A549 (cell line): Measurements from ENCODE around the gene MMD. TPM values are rescaled to one million over a fixed set of nuclear protein-coding genes. Genes with fewer than 3 reads are reported as not detected.
"Not testable (repeated sequence)": the region's sequence is repeated elsewhere in the genome, so short reads cannot be mapped to it uniquely, and the experiment has no call there.

Experiments
- ATAC-seq, 2 experiments: fragments of 200-7000 bp in 1 of 2; fragments of >200 bp in 1 of 2; cut with Nextera tagmentation in 1 of 2; cut with Tn5 transposase in 1 of 2; 3 replicates each; pipeline versions ENCODE4 v1.8.0 to v1.9.1; 2018 to 2020; ENCODE audit warnings: mild to moderate bottlenecking in 1 of 2, moderate library complexity in 1 of 2
- CTCF ChIA-PET: fragments of 300-600 bp; sonication (Branson Sonifier 250); formaldehyde crosslinking; extraction: SDS; loops from one replicate; lab custom pipeline; 2021; ENCODE audit warnings: antibody characterized with exemption, inconsistent platforms; lab: Yijun Ruan, JAX
- POLR2A ChIA-PET: fragments of 350-600 bp; formaldehyde crosslinking; extraction: SDS; loops from one replicate; lab custom pipeline; 2021; ENCODE audit warnings: antibody characterized with exemption, inconsistent platforms; lab: Yijun Ruan, JAX
- DNase-seq, 2 experiments: peaks; one replicate each; pipeline versions ENCODE4 v3.0.0 to v3.0.0-alpha.2; 2011 to 2016; ENCODE audit warnings: low read depth in 1 of 2, low spot score in 1 of 2
- FAIRE-seq: peaks from 2 replicates; lab custom pipeline; 2011; peaks lifted over from hg19 to GRCh38; lab: Jason Lieb, UNC
- H3K27ac ChIP-seq, 2 experiments: fragments of >200 bp; sonication (Bioruptor Twin); formaldehyde crosslinking; 3 replicates each; pipeline ENCODE4 v1.5.1; 2016 to 2017
- H3K4me1 ChIP-seq: fragments of >200 bp; sonication (Bioruptor Twin); formaldehyde crosslinking; 3 replicates; pipeline ENCODE4 v1.6.1; 2016
- H3K4me2 ChIP-seq: fragments of >200 bp; sonication (Bioruptor Twin); formaldehyde crosslinking; 3 replicates; pipeline ENCODE4 v1.6.1; 2016
- H3K4me3 ChIP-seq: fragments of >200 bp; sonication (Bioruptor Twin); formaldehyde crosslinking; 3 replicates; pipeline ENCODE4 v1.5.1; 2016
- H3K9me3 ChIP-seq: fragments of >200 bp; sonication (Bioruptor Twin); formaldehyde crosslinking; 3 replicates; pipeline ENCODE4 v1.6.1; 2016
- CHD4 ChIP-seq: fragments of 200-600 bp; sonication (generic); IDR thresholded peaks from 2 replicates; pipeline ENCODE4 v1.6.1; 2016; ENCODE audit warnings: antibody characterized with exemption, mild to moderate bottlenecking, borderline replicate concordance
- ESRRA ChIP-seq: fragments of 150-350 bp; IDR thresholded peaks from 2 replicates; pipeline ENCODE4 v1.6.1; 2014; ENCODE audit warnings: mild to moderate bottlenecking, low read length, borderline replicate concordance
- FOSL2 ChIP-seq, 2 experiments: fragments of 450-650 bp in 1 of 2; fragments of >200 bp in 1 of 2; sonication (Bioruptor Twin) in 1 of 2; formaldehyde crosslinking; IDR thresholded peaks; 2 replicates each; pipeline versions ENCODE4 v1.5.0 to v1.6.1; 2016 to 2020; ENCODE audit warnings: mild to moderate bottlenecking in 1 of 2, moderate library complexity in 1 of 2
- FOXS1 ChIP-seq: fragments of 250-450 bp; sonication (Bioruptor Pico); IDR thresholded peaks from 2 replicates; pipeline ENCODE4 v1.5.0; 2020; ENCODE audit warnings: mild to moderate bottlenecking, moderate library complexity
- GATA3 ChIP-seq: IDR thresholded peaks from 2 replicates; pipeline ENCODE4 v1.6.1; 2012; ENCODE audit warnings: borderline replicate concordance
- HDAC2 ChIP-seq: fragments of 200-600 bp; sonication (generic); IDR thresholded peaks from 2 replicates; pipeline ENCODE4 v1.6.1; 2016
- HMGXB4 ChIP-seq: fragments of 250-450 bp; sonication (Bioruptor Pico); IDR thresholded peaks from 2 replicates; pipeline ENCODE4 v1.5.0; 2021; ENCODE audit warnings: mild to moderate bottlenecking, moderate library complexity, borderline replicate concordance
- HOXA7 ChIP-seq: fragments of 250-450 bp; sonication (Bioruptor Pico); IDR thresholded peaks from 2 replicates; pipeline ENCODE4 v1.5.0; 2020; ENCODE audit warnings: mild to moderate bottlenecking, moderate library complexity
- MAFK ChIP-seq: fragments of 450-650 bp; IDR thresholded peaks from 2 replicates; pipeline ENCODE4 v1.6.1; 2014; ENCODE audit not compliant: partially characterized antibody
- MAZ ChIP-seq: fragments of 150-350 bp; IDR thresholded peaks from 2 replicates; pipeline ENCODE4 v1.6.1; 2014; ENCODE audit warnings: antibody characterized with exemption, low read depth, low read length, borderline replicate concordance
- POLR2AphosphoS2 ChIP-seq: conservative IDR thresholded peaks from 2 replicates; pipeline ENCODE4 v1.6.1; 2012; ENCODE audit warnings: low read length, improper control_type of control experiment, inconsistent platforms
- RCOR1 ChIP-seq: fragments of 150-350 bp; IDR thresholded peaks from 2 replicates; pipeline ENCODE4 v1.6.1; 2014; ENCODE audit warnings: antibody characterized with exemption, low read length, low read depth
- RNF2 ChIP-seq: fragments of 200-600 bp; sonication (generic); IDR thresholded peaks from 2 replicates; pipeline ENCODE4 v1.6.1; 2016; ENCODE audit warnings: low read depth, mild to moderate bottlenecking, antibody characterized with exemption, moderate library complexity, borderline replicate concordance
- USF2 ChIP-seq: fragments of 450-650 bp; IDR thresholded peaks from 2 replicates; pipeline ENCODE4 v1.6.1; 2014; ENCODE audit warnings: antibody characterized with exemption
- WGBS: methylation state at CpG from one replicate; pipeline ENCODE4 v1.1.6; 2017; ENCODE audit errors: missing lambda C conversion rate; 5-methylcytosine and 5-hydroxymethylcytosine counted together
- polyA plus RNA-seq, 4 experiments: library from polyadenylated mRNA; depleted of rRNA in 3 of 4; stranded (reverse); fragments of >200 nt; fragmentation: RNase III in 1 of 4; extraction: RNeasy Plus Mini Kit Qiagen cat#74134 plus additional on column Dnase treatment in 1 of 4; gene quantifications; 2 replicates in 3 of 4; 3 replicates in 1 of 4; pipeline ENCODE4 v1.2.3, GENCODE V29; 2011 to 2017
- TF ChIP-seq, protein P1 (sequence below): fragments of >200 bp; sonication (Bioruptor Twin); formaldehyde crosslinking; IDR thresholded peaks from 3 replicates; pipeline ENCODE4 v1.5.1; 2016

MMD gene
- polyA plus RNA-seq, 2 of the 4 experiments (the other 2 are of a cell fraction): 22.5 to 54.7 TPM

DNA sequence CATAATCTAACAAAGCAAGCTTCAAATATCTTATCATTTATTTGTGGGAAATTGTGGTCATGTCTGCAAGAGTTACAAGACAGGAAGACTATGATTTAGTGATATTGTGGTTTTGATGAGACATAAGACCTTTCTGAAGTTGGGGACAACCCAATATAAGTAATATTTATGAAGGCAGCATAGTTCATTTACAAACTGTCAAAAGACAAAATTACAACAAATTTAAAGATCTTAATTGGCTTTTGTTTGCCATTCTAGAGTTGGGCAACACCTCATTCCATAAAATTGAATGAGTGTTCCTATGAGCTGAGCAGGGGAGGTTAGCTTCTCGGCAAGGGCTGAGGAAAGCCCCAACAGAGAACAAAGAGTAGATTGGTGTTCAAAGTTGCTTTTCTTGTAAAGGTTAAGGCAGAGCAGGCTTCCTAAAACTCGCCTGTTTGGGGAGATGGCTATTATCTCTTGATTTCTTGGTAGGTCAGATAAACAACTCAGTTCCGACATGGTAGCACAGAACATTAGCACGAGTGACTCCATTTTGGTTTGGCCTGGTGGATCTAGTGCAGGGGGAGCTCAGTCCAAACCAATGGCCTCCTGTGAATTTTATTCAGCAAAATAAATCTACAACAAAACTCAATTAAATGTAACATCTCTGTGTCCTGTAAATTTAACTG, 10.9 kb upstream of the MMD start (continued):
- TF ChIP-seq FOSL2 (IDR thresholded peaks at IDR 0.05) (no peak), FOSL2 (CRISPR knock-in tag; IDR thresholded peaks at IDR 0.05) (peak; percentile 62), HMGXB4 (CRISPR knock-in tag) (peak; percentile 99), RCOR1 (no peak), FOXS1 (CRISPR knock-in tag) (peak; percentile 99), HDAC2 (no peak)
- TF ChIP-seq, protein P1, sequence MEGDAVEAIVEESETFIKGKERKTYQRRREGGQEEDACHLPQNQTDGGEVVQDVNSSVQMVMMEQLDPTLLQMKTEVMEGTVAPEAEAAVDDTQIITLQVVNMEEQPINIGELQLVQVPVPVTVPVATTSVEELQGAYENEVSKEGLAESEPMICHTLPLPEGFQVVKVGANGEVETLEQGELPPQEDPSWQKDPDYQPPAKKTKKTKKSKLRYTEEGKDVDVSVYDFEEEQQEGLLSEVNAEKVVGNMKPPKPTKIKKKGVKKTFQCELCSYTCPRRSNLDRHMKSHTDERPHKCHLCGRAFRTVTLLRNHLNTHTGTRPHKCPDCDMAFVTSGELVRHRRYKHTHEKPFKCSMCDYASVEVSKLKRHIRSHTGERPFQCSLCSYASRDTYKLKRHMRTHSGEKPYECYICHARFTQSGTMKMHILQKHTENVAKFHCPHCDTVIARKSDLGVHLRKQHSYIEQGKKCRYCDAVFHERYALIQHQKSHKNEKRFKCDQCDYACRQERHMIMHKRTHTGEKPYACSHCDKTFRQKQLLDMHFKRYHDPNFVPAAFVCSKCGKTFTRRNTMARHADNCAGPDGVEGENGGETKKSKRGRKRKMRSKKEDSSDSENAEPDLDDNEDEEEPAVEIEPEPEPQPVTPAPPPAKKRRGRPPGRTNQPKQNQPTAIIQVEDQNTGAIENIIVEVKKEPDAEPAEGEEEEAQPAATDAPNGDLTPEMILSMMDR: no peak

DNA sequence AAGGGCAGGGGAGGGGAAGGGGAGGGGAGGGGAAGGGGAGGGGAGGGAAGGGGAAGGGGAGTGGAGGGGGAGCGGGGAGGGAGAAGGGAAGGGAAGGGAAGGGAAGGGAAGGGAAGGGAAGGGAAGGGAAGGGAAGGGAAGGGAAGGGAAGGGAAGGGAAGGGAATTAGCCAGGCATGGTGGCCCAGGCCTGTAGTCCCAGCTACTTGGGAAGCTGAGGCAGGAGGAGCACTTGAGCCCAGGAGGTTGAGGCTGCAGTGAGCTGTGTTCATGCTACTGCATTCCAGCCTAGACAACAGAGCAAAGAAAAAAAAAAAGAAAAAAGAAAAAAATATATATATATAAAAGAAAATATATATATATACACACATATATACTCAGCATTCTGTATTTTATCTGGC, 10.3 kb upstream of the MMD start:
- CTCF ChIA-PET: interaction anchor here (0.6 to 2.3 kb wide), 5 partner anchors 9 to 82 kb away, joined by 3 to 10 read pairs (median 7); partner anchors contain the start of gene MMD
- WGBS: no CpG with 5 or more reads among the region's 1 CpG
- not testable (repeated sequence) for H3K4me3 ChIP-seq, FAIRE-seq, H3K9me3 ChIP-seq, ATAC-seq, DNase-seq
- Histone ChIP-seq H3K4me1 (peaks cover 55% of the 10 kb centered on the region), H3K4me2 (peak overlapping the region; percentile 77; the same call in 2 of the 3 replicates), H3K27ac (peak overlapping the region; percentile 84 to 86)
- POLR2A ChIA-PET: interaction anchor here (2.3 kb wide), 2 partner anchors 10 to 64 kb away, joined by 11 to 23 read pairs; partner anchors contain the start of gene MMD

DNA sequence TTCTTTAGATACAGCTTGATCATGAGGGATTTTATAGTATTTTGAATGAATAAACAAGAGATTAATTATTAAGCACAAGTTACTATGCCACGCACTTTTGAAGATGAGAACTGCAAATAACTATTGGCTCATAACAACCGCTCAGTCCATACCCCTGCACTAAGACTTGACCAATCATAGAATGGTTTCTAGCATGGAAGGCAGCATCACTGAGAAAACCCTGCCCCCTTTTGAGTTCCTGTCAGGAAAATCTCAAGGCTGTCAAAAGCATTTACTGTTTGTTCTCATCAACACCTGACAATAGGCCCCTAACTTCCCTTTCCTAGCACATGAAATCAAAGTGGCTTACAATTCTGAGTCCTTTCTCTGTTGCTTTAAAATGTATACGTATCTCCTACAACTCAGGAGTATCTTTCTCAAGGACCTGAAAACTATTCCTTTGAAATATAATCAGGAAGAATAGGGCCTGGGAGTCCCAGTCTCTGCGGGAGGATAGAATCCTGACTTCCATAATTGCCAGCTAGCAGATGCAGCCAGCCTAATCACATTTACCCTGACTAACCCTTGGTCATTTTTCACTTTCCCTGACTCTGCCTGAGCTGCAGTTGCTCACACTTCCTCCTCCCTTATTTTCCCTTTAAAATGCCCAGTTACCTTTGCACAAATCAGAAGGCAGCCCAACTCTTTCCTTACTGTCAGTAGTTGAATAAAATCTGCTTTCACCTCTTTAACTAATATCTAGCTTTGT, 9.1 kb upstream of the MMD start:
- CTCF ChIA-PET: interaction anchor here (0.5 to 1.7 kb wide), 5 partner anchors 10 to 147 kb away, joined by 3 to 4 read pairs (median 3); no protein-coding TSS in a partner anchor
- peaks cover 56% of the 10 kb centered on the region for H3K4me1 ChIP-seq
- TF ChIP-seq, protein P1: no peak
- TF ChIP-seq CHD4 (no peak), POLR2AphosphoS2 (no peak), USF2 (no peak), GATA3 (no peak), RNF2 (no peak), ESRRA (no peak), HOXA7 (CRISPR knock-in tag) (no peak), HMGXB4 (CRISPR knock-in tag) (no peak), MAZ (no peak), MAFK (no peak)
- TF ChIP-seq, all 56 proteins: peak for 0
- ATAC-seq (no peak), FAIRE-seq (no peak), DNase-seq (peak in 1 of 2 experiments; percentile 50)
- POLR2A ChIA-PET: interaction anchor here (0.9 kb wide), 1 partner anchor 9 kb away, joined by 3 read pairs; the partner anchor contains the start of gene MMD
- H3K4me2 ChIP-seq: peak overlapping the region; percentile 32
- H3K9me3 ChIP-seq: no peaks in the 10 kb centered on the region
- WGBS: 66% methylated on average over 4 of the region's 4 CpGs
- no peak overlapping the region for H3K4me3 ChIP-seq
- H3K27ac ChIP-seq: peak overlapping the region; percentile 40 to 86
